GM23338 (cell line): ENCODE measurements around the gene BLM. TPM values are rescaled to one million over a fixed set of nuclear protein-coding genes. Genes with fewer than 3 reads are reported as not detected.

ENCODE experiments used
- ATAC-seq: fragments of 200-7000 bp; cut with Tn5 transposase; 3 replicates; pipeline ENCODE4 v1.9.1; 2020
- DNase-seq: peaks from one replicate; pipeline ENCODE4 v3.0.0-alpha.2; 2015; ENCODE audit warnings: low spot score
- H2AFZ ChIP-seq: fragments of 200-600 bp; sonication (generic); 2 replicates; pipeline ENCODE4 v1.8.0; 2016; ENCODE audit warnings: antibody characterized with exemption, mild to moderate bottlenecking, moderate library complexity
- H3F3A ChIP-seq: fragments of 200-600 bp; sonication (generic); replicated peaks from 2 replicates; pipeline ENCODE4 v1.8.0; 2017; ENCODE audit warnings: antibody characterized with exemption, mixed run types, low read depth
- H3K27ac ChIP-seq: fragments of 200-600 bp; sonication (generic); 2 replicates; pipeline ENCODE4 v1.6.1; 2016; ENCODE audit warnings: low read depth
- H3K27me3 ChIP-seq: fragments of 200-600 bp; sonication (generic); 2 replicates; pipeline ENCODE4 v1.8.0; 2016; ENCODE audit warnings: mild to moderate bottlenecking, mixed run types, moderate library complexity; ENCODE audit not compliant: insufficient read depth
- H3K36me3 ChIP-seq: fragments of 200-600 bp; sonication (generic); 2 replicates; pipeline ENCODE4 v1.8.0; 2016; ENCODE audit warnings: mild to moderate bottlenecking; ENCODE audit not compliant: insufficient read depth
- H3K4me1 ChIP-seq: fragments of 200-600 bp; sonication (generic); 2 replicates; pipeline ENCODE4 v1.8.0; 2016; ENCODE audit warnings: mild to moderate bottlenecking, moderate library complexity; ENCODE audit not compliant: insufficient read depth
- H3K4me2 ChIP-seq: fragments of 200-600 bp; sonication (generic); 2 replicates; pipeline ENCODE4 v1.7.1; 2017; ENCODE audit warnings: mixed run types
- H3K4me3 ChIP-seq: fragments of 200-600 bp; sonication (generic); 2 replicates; pipeline ENCODE4 v1.6.1; 2016; ENCODE audit warnings: mixed run types
- H3K79me2 ChIP-seq: fragments of 200-600 bp; sonication (generic); replicated peaks from 2 replicates; pipeline ENCODE4 v1.8.0; 2017; ENCODE audit warnings: mild to moderate bottlenecking; ENCODE audit not compliant: insufficient read depth
- H3K9me2 ChIP-seq: fragments of 200-600 bp; sonication (generic); 2 replicates; pipeline ENCODE4 v1.8.0; 2017; ENCODE audit not compliant: insufficient read depth
- H4K20me1 ChIP-seq: fragments of 200-600 bp; sonication (generic); replicated peaks from 2 replicates; pipeline ENCODE4 v1.8.0; 2017; ENCODE audit warnings: mild to moderate bottlenecking; ENCODE audit not compliant: insufficient read depth
- H3K27ac Mint-ChIP-seq: 2 replicates; pipeline ENCODE4 v1.8.0; 2020; ENCODE audit warnings: inconsistent platforms, mild to moderate bottlenecking, moderate library complexity, mixed read lengths
- H3K27me3 Mint-ChIP-seq: 3 replicates; pipeline ENCODE4 v1.8.0; 2022; ENCODE audit warnings: low read depth, mild to moderate bottlenecking, moderate library complexity, mixed read lengths, inconsistent platforms; ENCODE audit not compliant: insufficient read depth, poor library complexity
- H3K36me3 Mint-ChIP-seq: 3 replicates; pipeline ENCODE4 v1.8.0; 2021; ENCODE audit warnings: low read depth, mild to moderate bottlenecking, inconsistent platforms, moderate library complexity, mixed read lengths
- H3K4me1 Mint-ChIP-seq: 3 replicates; pipeline ENCODE4 v1.8.0; 2020; ENCODE audit warnings: mild to moderate bottlenecking, inconsistent platforms, mixed read lengths
- H3K4me3 Mint-ChIP-seq: 3 replicates; pipeline ENCODE4 v1.8.0; 2021; ENCODE audit warnings: moderate library complexity, mild to moderate bottlenecking, inconsistent platforms, mixed read lengths
- H3K9me3 Mint-ChIP-seq: 3 replicates; pipeline ENCODE4 v1.8.0; 2020; ENCODE audit warnings: moderate library complexity, mild to moderate bottlenecking, inconsistent platforms, mixed read lengths
- CREB1 ChIP-seq: fragments of 250-450 bp; sonication (Bioruptor Pico); IDR thresholded peaks from 2 replicates; pipeline ENCODE4 v1.5.0; 2020; ENCODE audit warnings: low read depth, mild to moderate bottlenecking, moderate library complexity
- CTCF ChIP-seq, 2 experiments: fragments of 200-600 bp in 1 of 2; sonication (generic) in 1 of 2; conservative IDR thresholded peaks; 2 replicates each; pipeline versions ENCODE4 v1.5.1 to v1.6.1; 2016 to 2017; ENCODE audit warnings: antibody characterized with exemption in 2 of 2, low read depth in 2 of 2, mild to moderate bottlenecking in 2 of 2, moderate library complexity in 1 of 2
- NANOG ChIP-seq: IDR thresholded peaks from 2 replicates; pipeline ENCODE4 v1.6.1; 2016; ENCODE audit warnings: antibody characterized with exemption, borderline replicate concordance
- ZNF114 ChIP-seq: fragments of 250-450 bp; sonication (Bioruptor Pico); IDR thresholded peaks from 2 replicates; pipeline ENCODE4 v1.5.0; 2020; ENCODE audit warnings: mild to moderate bottlenecking, moderate library complexity
- ZNF331 ChIP-seq: fragments of 250-450 bp; sonication (Bioruptor Pico); IDR thresholded peaks from 2 replicates; pipeline ENCODE4 v1.5.0; 2020; ENCODE audit warnings: low read depth, mild to moderate bottlenecking, moderate library complexity
- polyA plus RNA-seq: library from polyadenylated mRNA; unstranded; fragments of >200 nt; fragmentation: Nextera tagmentation; extraction: Ambion mirVana; gene quantifications from 2 replicates; pipeline ENCODE4 v1.2.1, GENCODE V29; 2016
- total RNA-seq: library from RNA; depleted of rRNA; stranded (reverse); fragments of >200 nt; shearing (Covaris generic); gene quantifications from 2 replicates; pipeline ENCODE4 v1.2.3, GENCODE V29; 2014
- TF ChIP-seq, protein P1 (sequence below): IDR thresholded peaks from one replicate; pipeline ENCODE4 v1.6.1; 2018; ENCODE audit warnings: antibody characterized with exemption; ENCODE audit not compliant: unreplicated experiment
- TF ChIP-seq, protein P2 (sequence below): IDR thresholded peaks from 2 replicates; pipeline ENCODE4 v1.6.1; 2016; ENCODE audit warnings: antibody characterized with exemption

BLM gene
- total and polyA plus RNA-seq, 2 experiments from 2014 or later, result 43.1 to 43.3 TPM

DNA sequence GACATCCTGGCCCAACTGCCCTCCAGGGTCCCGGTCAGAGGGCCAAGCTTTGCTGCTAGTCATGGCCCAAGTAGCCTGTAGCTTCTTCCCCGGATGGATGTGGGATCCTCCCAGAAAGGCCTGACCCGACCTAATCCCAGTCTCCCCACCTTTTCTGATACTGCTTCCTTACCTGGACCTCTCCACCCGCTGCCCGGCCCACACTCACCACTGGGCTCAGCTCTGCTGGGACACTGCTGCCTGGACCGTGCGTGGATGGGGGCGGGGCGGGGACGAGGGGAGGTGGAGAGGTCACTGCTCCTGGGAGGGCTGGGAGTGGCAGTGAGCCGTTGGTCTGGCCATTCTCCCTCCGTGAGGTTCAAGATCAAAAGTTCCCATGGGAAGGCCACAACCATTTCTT lies 111.0 kb downstream of the BLM start:
- Mint-ChIP-seq H3K4me3 (no peak overlapping the region), H3K36me3 (no peaks in the 10 kb centered on the region; the same call in 2 of the 3 replicates), H3K27me3 (peaks cover 1% of the 10 kb centered on the region), H3K27ac (no peak overlapping the region), H3K9me3 (peaks cover 11% of the 10 kb centered on the region; the same call in 2 of the 3 replicates), H3K4me1 (peaks cover 8% of the 10 kb centered on the region; the same call in 2 of the 3 replicates)
- no peaks in the 10 kb centered on the region for H3K27me3 ChIP-seq
- H3K4me2 ChIP-seq, result no peak overlapping the region
- H3K27ac ChIP-seq, result no peak overlapping the region
- no peaks in the 10 kb centered on the region for H3K9me2 ChIP-seq
- peak; percentile 54 for ATAC-seq
- no peaks in the 10 kb centered on the region for H3F3A ChIP-seq
- no peaks in the 10 kb centered on the region for H3K4me1 ChIP-seq
- no peaks in the 10 kb centered on the region for H3K79me2 ChIP-seq
- H3K36me3 ChIP-seq, result no peaks in the 10 kb centered on the region
- no peak for DNase-seq
- H3K4me3 ChIP-seq, result no peak overlapping the region
- no peaks in the 10 kb centered on the region for H4K20me1 ChIP-seq
- TF ChIP-seq CREB1 (CRISPR knock-in tag), result no peak
- TF ChIP-seq, protein P1, sequence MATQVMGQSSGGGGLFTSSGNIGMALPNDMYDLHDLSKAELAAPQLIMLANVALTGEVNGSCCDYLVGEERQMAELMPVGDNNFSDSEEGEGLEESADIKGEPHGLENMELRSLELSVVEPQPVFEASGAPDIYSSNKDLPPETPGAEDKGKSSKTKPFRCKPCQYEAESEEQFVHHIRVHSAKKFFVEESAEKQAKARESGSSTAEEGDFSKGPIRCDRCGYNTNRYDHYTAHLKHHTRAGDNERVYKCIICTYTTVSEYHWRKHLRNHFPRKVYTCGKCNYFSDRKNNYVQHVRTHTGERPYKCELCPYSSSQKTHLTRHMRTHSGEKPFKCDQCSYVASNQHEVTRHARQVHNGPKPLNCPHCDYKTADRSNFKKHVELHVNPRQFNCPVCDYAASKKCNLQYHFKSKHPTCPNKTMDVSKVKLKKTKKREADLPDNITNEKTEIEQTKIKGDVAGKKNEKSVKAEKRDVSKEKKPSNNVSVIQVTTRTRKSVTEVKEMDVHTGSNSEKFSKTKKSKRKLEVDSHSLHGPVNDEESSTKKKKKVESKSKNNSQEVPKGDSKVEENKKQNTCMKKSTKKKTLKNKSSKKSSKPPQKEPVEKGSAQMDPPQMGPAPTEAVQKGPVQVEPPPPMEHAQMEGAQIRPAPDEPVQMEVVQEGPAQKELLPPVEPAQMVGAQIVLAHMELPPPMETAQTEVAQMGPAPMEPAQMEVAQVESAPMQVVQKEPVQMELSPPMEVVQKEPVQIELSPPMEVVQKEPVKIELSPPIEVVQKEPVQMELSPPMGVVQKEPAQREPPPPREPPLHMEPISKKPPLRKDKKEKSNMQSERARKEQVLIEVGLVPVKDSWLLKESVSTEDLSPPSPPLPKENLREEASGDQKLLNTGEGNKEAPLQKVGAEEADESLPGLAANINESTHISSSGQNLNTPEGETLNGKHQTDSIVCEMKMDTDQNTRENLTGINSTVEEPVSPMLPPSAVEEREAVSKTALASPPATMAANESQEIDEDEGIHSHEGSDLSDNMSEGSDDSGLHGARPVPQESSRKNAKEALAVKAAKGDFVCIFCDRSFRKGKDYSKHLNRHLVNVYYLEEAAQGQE, result no peak
- TF ChIP-seq CTCF (conservative IDR thresholded peaks at IDR 0.05; ENCODE audit: low read depth in 2 of 2), result no peak
- TF ChIP-seq NANOG, result no peak
- no peak for TF ChIP-seq ZNF114
- TF ChIP-seq, protein P2, sequence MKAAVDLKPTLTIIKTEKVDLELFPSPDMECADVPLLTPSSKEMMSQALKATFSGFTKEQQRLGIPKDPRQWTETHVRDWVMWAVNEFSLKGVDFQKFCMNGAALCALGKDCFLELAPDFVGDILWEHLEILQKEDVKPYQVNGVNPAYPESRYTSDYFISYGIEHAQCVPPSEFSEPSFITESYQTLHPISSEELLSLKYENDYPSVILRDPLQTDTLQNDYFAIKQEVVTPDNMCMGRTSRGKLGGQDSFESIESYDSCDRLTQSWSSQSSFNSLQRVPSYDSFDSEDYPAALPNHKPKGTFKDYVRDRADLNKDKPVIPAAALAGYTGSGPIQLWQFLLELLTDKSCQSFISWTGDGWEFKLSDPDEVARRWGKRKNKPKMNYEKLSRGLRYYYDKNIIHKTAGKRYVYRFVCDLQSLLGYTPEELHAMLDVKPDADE, result no peak
- TF ChIP-seq ZNF331, result no peak
- H2AFZ ChIP-seq, result peak overlapping the region; percentile 83; the same call in 1 of the 2 replicates

DNA sequence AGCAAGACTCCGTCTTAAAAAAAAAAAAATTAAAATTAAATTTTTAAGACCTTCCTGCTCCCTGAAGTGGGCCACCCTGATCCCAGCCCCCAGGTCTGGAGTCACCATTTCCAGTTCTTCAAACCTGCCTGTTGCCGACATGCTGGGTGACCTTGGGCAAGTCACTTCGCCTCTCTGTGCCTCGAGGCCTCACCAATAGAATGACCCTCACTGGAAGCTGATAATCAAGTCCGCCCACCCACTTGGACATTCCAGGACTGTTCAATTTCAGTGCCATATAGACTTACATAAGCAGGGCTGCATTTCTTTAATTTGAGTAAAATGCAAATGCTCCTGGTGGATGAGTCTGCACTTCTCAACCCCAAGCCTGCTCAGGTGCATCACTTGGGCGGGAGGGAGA lies 112.0 kb downstream of the BLM start:
- ATAC-seq (no peak), DNase-seq (no peak)
- Mint-ChIP-seq H3K9me3 (peaks cover 11% of the 10 kb centered on the region; the same call in 2 of the 3 replicates), H3K27me3 (peaks cover 1% of the 10 kb centered on the region), H3K4me1 (peaks cover 11% of the 10 kb centered on the region), H3K27ac (no peak overlapping the region), H3K4me3 (no peak overlapping the region), H3K36me3 (no peaks in the 10 kb centered on the region; the same call in 2 of the 3 replicates)
- H3K9me2 ChIP-seq, result no peaks in the 10 kb centered on the region
- H3K27me3 ChIP-seq, result no peaks in the 10 kb centered on the region
- no peaks in the 10 kb centered on the region for H3F3A ChIP-seq
- no peaks in the 10 kb centered on the region for H3K36me3 ChIP-seq
- no peak overlapping the region for H3K4me2 ChIP-seq
- no peak overlapping the region for H2AFZ ChIP-seq
- H3K79me2 ChIP-seq, result no peaks in the 10 kb centered on the region
- H3K27ac ChIP-seq, result no peak overlapping the region
- H3K4me1 ChIP-seq, result no peaks in the 10 kb centered on the region
- no peaks in the 10 kb centered on the region for H4K20me1 ChIP-seq
- H3K4me3 ChIP-seq, result no peak overlapping the region
- TF ChIP-seq, protein P1, result no peak
